Stimulated activated CD4-positive, alpha-beta T cell treated with anti-CD3 and anti-CD28 coated beads, Interleukin-1b, Interleukin-23, amount 100 ng/mL, for 1 hour (primary cell): Measurements from ENCODE around the gene ETS2.

ENCODE experiments used
- DNase-seq, 2 donors: peaks; one replicate each; pipeline ENCODE4 v3.0.0-alpha.2; 2020; ENCODE audit warnings: low read depth in 2 of 2

Gene ETS2

DNA sequence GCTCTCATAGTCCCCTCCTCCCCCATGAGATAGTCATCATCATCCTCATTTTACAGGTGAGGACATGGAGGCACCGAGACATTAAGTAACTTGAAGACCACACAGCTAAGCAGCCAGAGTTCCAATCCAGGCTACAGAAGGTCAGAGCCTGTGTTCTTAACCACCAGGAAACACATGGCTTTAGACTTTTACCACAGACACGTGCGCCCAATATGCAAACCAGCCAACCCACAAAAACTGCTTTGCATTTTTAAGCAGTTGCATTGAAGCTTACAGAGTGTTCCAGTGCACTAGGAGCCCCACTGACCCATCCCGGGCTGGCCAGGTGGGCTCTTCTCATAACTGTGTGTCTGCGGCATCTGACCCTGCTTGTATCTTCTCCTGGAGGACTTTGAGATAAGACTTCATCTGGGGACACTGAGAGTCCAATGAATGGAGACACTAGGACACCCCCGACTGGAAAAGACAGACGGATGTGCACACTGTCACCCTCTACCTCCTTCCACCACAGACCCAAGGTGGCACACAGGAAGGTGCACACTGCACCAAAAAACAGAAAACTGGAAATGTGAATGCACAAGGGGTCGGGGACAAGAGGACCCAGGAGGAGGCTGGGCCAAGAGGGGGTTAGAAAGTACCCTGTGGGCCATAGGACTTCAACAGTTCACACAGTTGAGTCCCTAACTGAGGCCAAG is 56.4 kb downstream of the ETS2 start:
- no peak for DNase-seq

DNA sequence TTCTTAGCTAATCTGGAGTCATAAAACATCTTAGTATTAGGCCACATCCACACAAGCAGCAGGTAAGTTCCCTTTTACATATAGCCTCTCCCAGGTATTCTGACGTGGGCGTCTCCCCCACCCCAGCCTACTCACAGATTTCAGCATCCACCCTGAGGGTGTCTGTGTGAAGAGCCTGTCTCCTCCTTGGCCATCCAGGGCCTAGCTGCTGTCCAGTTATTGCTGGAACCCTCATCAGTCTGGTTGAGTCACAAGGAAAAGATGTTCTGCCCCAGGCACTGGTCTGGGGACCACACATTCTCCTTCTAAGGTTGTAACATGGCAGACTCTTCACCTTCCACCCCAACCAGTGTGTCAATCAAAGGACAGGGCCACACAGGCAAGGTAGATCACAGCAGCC is 57.6 kb downstream of the ETS2 start:
- DNase-seq = no peak

DNA sequence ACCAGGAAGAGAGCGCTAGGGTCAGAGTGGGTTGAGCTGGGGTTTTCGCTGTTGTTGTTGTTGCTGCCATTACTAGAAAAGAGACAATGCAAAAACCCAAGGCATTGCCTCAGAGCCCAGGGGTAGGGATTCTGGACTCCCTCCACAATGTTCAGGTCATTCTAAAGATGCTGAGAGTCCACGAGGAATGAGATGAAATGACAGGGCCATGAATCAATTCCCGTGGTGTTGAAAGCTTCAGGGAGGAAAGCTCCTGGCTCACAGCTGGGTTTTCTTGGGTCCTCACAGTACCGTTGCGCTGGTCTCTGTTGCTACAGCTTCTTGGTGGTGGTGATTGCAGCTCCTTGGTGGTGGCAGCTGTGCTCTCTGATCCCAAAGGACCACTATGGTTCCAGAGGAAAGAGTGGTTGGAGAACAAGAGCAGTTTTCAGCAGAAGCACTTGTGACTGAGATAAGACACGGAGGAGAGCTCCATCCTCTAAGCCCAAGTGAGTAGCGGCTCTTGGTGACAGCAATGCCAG is 58.2 kb downstream of the ETS2 start:
- DNase-seq = no peak

DNA sequence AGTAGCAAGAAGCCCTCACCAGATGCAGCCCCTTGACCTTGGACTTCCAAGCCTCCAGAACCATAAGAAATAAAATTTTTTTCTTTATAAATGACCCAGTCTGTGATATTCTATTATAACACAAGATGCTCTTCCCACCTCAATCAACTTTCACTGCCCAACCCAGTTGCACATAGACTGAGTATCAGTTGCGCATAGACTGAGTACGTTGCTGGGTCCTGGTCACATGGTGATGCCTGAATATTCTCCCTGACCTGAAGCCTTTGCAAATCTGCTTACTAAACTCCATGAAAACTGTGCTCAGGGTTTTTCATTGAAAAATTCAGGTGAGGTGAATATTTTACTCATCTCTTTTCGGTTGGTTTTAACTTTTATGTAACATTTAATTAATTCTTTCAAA is 59.2 kb downstream of the ETS2 start:
- no peak for DNase-seq

DNA sequence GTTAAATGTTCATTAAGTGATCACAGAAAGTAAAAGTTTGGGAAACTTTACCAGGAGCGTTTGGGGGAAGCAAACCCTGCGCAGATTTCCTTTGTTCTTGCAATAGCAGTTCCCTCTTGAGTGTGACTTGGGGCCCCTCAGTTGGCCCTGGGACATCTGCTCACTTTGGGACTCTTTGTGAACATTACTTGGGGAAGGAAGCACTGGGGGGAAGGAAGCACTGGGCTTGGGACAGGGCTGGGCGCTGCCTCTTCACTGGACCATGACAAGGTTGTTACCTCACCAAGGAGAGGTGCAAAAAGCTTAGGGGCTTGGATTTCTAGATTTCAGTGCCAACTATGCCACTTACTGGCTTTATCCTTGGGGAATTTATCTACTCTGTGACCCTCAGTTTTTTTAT is 63.5 kb downstream of the ETS2 start:
- DNase-seq = no peak

DNA sequence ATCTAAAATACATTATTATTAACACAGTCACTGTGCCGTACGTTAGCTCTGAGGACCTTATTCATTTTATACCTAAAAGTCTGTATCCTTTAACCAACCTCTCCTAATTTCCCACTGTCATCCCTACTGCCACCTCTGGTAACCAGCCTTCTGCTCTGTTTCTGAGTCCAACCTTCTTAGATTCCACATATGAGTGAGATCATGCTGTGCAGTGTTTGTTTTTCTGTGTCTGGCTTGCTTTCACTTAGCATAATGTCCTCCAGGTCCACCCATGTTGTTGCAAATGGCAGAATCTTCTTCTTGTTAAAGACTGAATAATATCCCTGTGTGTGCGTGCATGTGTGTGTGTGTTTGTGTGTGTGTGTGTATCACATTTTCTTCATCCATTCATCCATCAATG is 64.2 kb downstream of the ETS2 start:
- DNase-seq = no peak
